Mammary epithelial cell (primary cell): ENCODE results near the gene APC2.

ENCODE experiments used
- CTCF ChIP-seq, 2 donors: IDR thresholded peaks in 1 of 2; conservative IDR thresholded peaks in 1 of 2; 2 replicates each; pipeline ENCODE4 v1.5.1; 2011 to 2012; ENCODE audit warnings: inconsistent platforms in 2 of 2, low read length in 2 of 2, mild to moderate bottlenecking in 2 of 2, control low read depth in 1 of 2, low read depth in 1 of 2; ENCODE audit not compliant: insufficient read depth in 1 of 2; ENCODE audit errors: extremely low read depth in 1 of 2
- EZH2 ChIP-seq: IDR thresholded peaks from 2 replicates; pipeline ENCODE4 v1.6.1; 2012; ENCODE audit warnings: low read length, inconsistent platforms, borderline replicate concordance

GRCh38 chr19:1514986-1515721, 65.2 kb downstream of the APC2 start:
- no peak for TF ChIP-seq CTCF (conservative IDR thresholded peaks at IDR 0.05 in 1 of 2, IDR thresholded peaks at IDR 0.05 in 1 of 2; ENCODE audit: extremely low read depth in 1 of 2, insufficient read depth in 1 of 2, low read depth in 1 of 2, low read length in 2 of 2)
- no peak for TF ChIP-seq EZH2
